Mucosa of rectum (tissue), 2 donors: ENCODE data around the gene ITPRID1.
"Not testable (repeated sequence)": the region's sequence is repeated elsewhere in the genome, so short reads cannot be mapped to it uniquely, and the experiment has no call there.

Source experiments
- H3K27ac ChIP-seq, 2 donors: one replicate each; pipeline ENCODE4 v1.7.0; 2013; ENCODE audit warnings: inconsistent platforms in 2 of 2, low read depth in 2 of 2, low read length in 2 of 2
- H3K27me3 ChIP-seq, 2 donors: one replicate each; pipeline ENCODE4 v1.7.0; 2013; ENCODE audit warnings: low read length in 2 of 2; ENCODE audit not compliant: control insufficient read depth in 2 of 2, insufficient read depth in 2 of 2
- H3K36me3 ChIP-seq, 2 donors: one replicate each; pipeline ENCODE4 v1.7.0; 2013; ENCODE audit warnings: low read length in 2 of 2; ENCODE audit not compliant: control insufficient read depth in 2 of 2, insufficient read depth in 2 of 2
- H3K4me1 ChIP-seq, 2 donors: one replicate each; pipeline ENCODE4 v1.7.0; 2013; ENCODE audit warnings: low read length in 2 of 2, mild to moderate bottlenecking in 1 of 2; ENCODE audit not compliant: control insufficient read depth in 2 of 2, insufficient read depth in 2 of 2
- H3K4me3 ChIP-seq, 2 donors: one replicate each; pipeline ENCODE4 v1.7.0; 2013; ENCODE audit warnings: low read length in 2 of 2
- H3K9ac ChIP-seq, 2 donors: one replicate each; pipeline ENCODE4 v1.7.0; 2013; ENCODE audit warnings: low read length in 2 of 2, low read depth in 1 of 2, mild to moderate bottlenecking in 1 of 2
- H3K9me3 ChIP-seq, 2 donors: one replicate each; pipeline ENCODE4 v1.7.0; 2013; ENCODE audit warnings: low read length in 2 of 2; ENCODE audit not compliant: control insufficient read depth in 2 of 2
- donor health status: healthy.
- donor health status: Normal muscosa, but diverticular disease.

Gene ITPRID1

DNA sequence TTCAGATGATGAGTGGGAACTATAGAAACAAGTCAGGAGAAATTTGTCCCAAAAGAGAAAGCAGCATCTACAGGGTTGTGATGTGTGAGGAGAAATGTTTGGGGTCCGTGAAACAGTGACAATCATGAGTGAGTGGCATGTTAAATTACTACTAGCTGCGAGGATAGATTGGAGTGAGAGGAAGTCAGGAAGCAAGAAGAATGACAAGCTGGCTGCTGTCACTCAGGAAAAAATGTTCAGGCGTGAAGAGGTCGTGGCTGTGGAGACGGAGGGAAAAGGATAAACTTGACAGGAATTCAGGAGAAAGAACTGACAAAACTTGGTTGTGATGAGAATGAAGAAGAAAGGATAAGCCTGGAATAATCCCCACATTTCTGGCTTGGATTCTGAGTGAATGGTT is 5.1 kb upstream of the ITPRID1 start:
- no peak overlapping the region for H3K4me3 ChIP-seq
- no peaks in the 10 kb centered on the region for H3K4me1 ChIP-seq
- no peaks in the 10 kb centered on the region for H3K36me3 ChIP-seq
- no peaks in the 10 kb centered on the region for H3K27me3 ChIP-seq
- H3K9me3 ChIP-seq: no peaks in the 10 kb centered on the region
- no peak overlapping the region for H3K27ac ChIP-seq
- H3K9ac ChIP-seq: no peak overlapping the region

DNA sequence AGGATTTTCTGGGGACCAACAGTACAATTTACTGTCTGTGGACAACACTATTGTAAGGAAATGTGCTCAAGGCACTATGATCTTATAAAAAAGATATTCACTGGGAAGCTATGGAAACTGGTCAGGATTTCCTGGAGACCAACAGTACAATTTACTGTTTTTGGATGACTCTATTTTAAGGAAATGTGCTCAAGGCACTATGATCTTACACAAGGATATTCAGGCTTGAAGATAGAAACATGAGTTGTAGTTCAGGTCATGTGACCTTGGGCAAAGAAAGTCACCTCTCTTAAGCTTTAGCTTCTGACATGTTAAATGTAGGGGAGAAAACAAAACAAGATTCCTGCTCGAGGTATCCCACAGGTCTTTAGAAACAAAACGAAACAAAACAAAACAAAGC is 1.7 kb upstream of the ITPRID1 start:
- H3K27me3 ChIP-seq: no peaks in the 10 kb centered on the region
- no peak overlapping the region for H3K4me3 ChIP-seq
- H3K4me1 ChIP-seq: no peaks in the 10 kb centered on the region
- no peaks in the 10 kb centered on the region for H3K9me3 ChIP-seq
- no peak overlapping the region for H3K27ac ChIP-seq
- H3K9ac ChIP-seq: no peak overlapping the region
- H3K36me3 ChIP-seq: no peaks in the 10 kb centered on the region

DNA sequence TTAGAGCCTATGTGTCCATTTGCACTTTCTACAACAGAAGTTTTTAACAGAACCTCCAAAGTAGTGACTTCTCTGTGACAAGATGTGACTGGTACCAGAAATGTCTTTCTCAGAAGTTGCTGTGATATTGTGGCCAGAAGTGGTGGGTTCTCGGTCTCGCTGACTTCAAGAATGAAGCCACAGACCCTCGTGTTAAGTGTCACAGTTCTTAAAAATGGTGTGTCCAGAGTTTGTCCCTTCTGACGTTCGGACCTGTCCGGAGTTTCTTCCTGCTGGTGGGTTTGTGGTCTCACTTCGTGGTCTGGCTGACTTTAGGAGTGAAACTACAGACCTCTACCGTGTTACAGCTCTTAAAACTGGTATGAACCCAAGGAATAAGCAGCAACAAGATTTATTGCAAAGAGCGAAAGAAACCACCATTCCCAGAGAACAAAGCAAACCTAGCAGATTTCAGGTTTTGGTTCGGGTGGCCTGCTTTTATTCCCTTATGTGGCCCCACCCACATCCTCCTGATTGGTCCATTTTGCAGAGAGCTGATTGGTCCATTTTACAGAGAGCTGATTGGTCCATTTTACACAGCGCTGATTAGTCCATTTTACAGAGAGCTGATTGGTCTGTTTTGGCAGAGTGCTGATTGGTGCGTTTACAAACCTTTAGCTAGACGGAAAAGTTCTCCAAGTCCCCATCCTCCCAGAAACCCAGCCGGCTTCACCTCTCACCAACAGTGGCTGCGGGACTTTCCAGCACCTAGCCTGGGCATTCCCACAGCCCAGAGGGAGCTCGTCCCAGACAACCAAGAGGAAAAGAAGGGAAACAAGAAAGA is 3.0 kb downstream of the ITPRID1 start:
- Histone ChIP-seq H3K9me3 (no peaks in the 10 kb centered on the region), H3K4me1 (no peaks in the 10 kb centered on the region), H3K9ac (no peak overlapping the region), H3K36me3 (no peaks in the 10 kb centered on the region), H3K27ac (no peak overlapping the region), H3K27me3 (no peaks in the 10 kb centered on the region), H3K4me3 (no peak overlapping the region)

DNA sequence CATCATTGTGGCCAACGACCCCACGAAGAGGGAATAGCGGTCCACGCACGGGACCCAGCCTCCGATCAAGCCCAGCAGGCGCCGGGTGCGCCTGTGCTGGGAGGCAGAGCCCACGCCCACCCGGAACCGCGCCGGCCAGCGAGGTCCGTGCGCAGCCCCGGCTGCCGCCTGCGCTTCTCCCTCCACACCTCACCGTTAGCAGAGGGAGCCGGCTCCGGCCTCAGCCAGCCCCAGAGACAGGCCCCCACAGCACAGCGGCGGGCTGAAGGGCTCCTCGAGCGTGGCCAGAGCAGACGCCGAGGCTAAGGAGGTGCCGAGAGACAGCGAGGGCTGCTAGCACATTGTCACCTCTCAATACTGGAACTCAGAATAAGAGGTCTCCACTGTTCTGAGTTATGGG is 3.6 kb downstream of the ITPRID1 start:
- no peaks in the 10 kb centered on the region for H3K9me3 ChIP-seq
- no peaks in the 10 kb centered on the region for H3K27me3 ChIP-seq
- no peak overlapping the region for H3K27ac ChIP-seq
- no peaks in the 10 kb centered on the region for H3K36me3 ChIP-seq
- no peak overlapping the region for H3K9ac ChIP-seq
- no peak overlapping the region for H3K4me3 ChIP-seq
- H3K4me1 ChIP-seq: no peaks in the 10 kb centered on the region

DNA sequence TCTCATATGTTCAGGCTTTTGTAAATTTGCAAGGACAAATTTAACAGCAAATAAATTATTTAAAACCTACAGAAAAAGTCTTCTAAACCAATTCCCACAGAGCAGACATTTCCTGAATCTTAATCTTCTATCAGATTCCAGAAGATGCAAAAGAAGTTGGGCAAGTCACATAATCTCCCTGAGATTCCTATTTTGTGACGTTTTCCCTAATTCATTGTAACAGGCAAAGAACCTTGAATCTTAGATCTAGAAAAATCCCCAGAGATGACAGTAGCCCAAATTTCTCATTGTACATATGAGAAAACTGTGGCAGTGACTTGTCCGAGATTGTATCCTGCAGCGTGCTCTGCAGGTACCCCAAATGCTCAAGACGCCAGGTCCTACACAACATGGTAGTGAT is 4.9 kb downstream of the ITPRID1 start:
- Histone ChIP-seq H3K27me3 (no peaks in the 10 kb centered on the region), H3K36me3 (no peaks in the 10 kb centered on the region)

DNA sequence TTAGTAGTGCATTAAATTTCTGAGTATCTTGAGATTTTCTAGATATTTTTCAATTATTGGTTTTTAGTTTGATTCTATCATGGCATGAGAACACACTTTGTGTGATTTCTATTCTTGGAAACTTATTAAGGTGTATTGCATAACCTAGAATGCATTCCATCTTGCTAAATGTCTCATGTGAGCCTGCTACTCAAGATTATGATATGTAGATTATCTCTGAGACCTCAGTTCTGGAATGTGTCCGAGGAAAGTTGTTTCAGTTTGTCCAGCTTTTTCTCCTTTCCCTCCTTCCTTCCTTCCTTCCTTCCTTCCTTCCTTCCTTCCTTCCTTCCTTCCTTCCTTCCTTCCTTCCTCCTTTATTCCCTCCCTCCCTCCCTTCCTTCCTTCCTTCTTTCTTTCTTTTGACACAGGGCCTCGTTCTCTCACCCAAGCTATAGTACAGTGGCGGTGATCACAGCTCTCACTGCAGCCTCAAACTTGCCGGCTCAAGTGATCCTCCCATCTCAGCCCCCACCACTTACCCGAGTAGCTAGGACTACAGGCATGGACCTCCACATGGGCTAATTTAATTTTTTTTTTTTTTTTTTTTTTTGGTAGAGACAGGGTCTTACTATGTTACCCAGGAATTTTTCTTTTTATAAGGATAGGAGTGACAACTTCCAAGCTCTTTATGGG is 7.6 kb downstream of the ITPRID1 start:
- H3K9ac ChIP-seq: no peak overlapping the region
- H3K9me3 ChIP-seq: no peaks in the 10 kb centered on the region
- H3K4me3 ChIP-seq: no peak overlapping the region
- no peak overlapping the region for H3K27ac ChIP-seq
- no peaks in the 10 kb centered on the region for H3K36me3 ChIP-seq
- no peaks in the 10 kb centered on the region for H3K27me3 ChIP-seq
- no peaks in the 10 kb centered on the region for H3K4me1 ChIP-seq

More for the DNA sequence above, 4.9 kb downstream of the ITPRID1 start:
- Histone ChIP-seq H3K4me3 (no peak overlapping the region), H3K9me3 (no peaks in the 10 kb centered on the region), H3K27ac (no peak overlapping the region), H3K9ac (no peak overlapping the region), H3K4me1 (no peaks in the 10 kb centered on the region)

DNA sequence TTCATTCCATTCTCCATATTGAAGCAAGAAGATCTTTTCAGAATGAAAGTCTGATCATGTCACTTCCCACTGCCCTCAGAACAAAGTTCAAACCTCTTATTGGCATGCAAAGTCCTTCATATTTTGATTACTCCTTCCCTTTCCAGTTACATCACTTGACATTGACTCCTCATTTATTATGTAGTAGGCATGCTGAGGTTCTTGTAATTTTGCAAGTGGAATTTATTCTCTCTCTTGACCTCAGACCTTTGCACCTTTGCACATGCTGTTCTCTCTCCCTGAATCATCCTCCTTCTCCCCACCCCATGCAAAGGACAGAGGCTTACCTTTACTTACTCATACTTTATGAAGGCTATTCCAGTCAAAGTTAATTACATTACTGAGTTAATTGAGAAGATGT is 13.0 kb downstream of the ITPRID1 start:
- no peaks in the 10 kb centered on the region for H3K4me1 ChIP-seq
- H3K27ac ChIP-seq: no peak overlapping the region
- H3K27me3 ChIP-seq: no peaks in the 10 kb centered on the region
- H3K9ac ChIP-seq: no peak overlapping the region
- no peaks in the 10 kb centered on the region for H3K9me3 ChIP-seq
- no peak overlapping the region for H3K4me3 ChIP-seq
- no peaks in the 10 kb centered on the region for H3K36me3 ChIP-seq

DNA sequence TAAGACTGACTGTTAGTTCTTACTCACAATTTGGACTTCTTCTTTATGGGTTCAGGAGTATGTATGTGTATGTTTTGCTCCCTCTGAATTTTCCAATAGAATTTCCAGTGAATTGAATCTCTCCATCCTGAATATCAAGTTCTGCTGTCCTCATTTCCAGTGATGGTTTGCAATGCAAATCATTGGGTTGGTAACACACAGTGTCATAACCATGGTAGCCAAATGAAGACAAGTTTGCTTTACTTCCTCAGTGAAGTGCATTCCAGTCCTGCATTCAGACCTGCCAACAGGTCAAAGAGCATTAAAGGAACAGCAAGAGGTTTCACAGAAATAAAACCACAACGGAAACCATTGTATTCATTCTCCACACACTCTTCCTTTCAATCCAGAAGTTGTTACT is 15.2 kb downstream of the ITPRID1 start:
- no peaks in the 10 kb centered on the region for H3K27me3 ChIP-seq

DNA sequence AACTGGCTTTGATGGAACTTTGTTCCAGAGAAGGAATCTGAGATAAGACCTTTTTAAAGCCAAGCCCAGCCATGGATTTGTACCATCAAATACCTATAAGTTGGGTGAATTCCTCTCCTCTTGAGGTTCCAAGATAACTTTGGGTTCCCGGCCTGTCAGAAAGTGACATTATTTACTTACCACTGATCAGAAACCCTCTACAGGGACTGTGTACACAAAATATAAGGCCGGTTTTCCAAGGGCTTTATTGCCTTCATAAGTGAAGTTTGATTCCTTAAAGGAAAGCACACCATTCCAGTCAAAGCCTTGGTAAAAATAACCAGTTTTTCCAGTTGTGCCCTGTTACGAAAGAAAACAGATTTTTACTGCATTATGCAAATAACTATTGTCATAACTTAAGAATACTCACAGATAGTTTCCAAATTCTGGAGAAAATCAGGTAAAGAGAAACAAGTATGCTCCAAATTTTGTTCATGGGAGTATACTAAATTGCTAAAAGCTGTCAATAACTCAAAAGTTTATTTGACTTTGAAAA is 26.8 kb downstream of the ITPRID1 start:
- not testable (repeated sequence) for H3K4me3 ChIP-seq, H3K36me3 ChIP-seq, H3K27me3 ChIP-seq, H3K9me3 ChIP-seq, H3K4me1 ChIP-seq, H3K9ac ChIP-seq, H3K27ac ChIP-seq

More for the DNA sequence above, 15.2 kb downstream of the ITPRID1 start:
- H3K36me3 ChIP-seq: no peaks in the 10 kb centered on the region
- H3K9me3 ChIP-seq: no peaks in the 10 kb centered on the region
- H3K4me1 ChIP-seq: no peaks in the 10 kb centered on the region
- H3K27ac ChIP-seq: no peak overlapping the region
- no peak overlapping the region for H3K4me3 ChIP-seq
- no peak overlapping the region for H3K9ac ChIP-seq

DNA sequence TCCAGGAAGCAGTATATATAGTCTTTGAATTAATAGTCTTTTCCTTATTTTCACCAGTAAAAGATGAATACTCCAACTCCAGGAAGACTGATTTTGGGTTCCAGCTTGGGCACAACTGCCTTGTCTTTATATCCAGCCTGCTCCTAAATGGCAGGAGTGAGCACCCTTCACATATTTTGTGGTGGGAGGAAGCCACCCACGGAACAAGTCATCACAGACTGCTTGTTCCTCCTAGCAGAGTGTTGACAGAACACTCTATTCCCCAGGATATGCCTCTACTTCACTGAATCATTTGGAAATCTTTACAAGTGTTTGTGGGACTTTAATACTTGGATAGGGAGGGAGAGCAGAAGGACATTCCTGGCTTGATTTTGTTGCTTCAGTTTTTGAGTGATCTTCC is 31.7 kb downstream of the ITPRID1 start:
- Histone ChIP-seq H3K4me3 (no peak overlapping the region), H3K4me1 (no peaks in the 10 kb centered on the region)

More for the DNA sequence above, 31.7 kb downstream of the ITPRID1 start:
- Histone ChIP-seq H3K27me3 (no peaks in the 10 kb centered on the region), H3K9me3 (no peaks in the 10 kb centered on the region), H3K9ac (no peak overlapping the region), H3K36me3 (no peaks in the 10 kb centered on the region), H3K27ac (no peak overlapping the region)
